GM23338 (cell line): Measurements from ENCODE around the gene TSPAN4. TPM values are rescaled to one million over a fixed set of nuclear protein-coding genes. Genes with fewer than 3 reads are reported as not detected.

ENCODE experiments used
- ATAC-seq: fragments of 200-7000 bp; cut with Tn5 transposase; 3 replicates; pipeline ENCODE4 v1.9.1; 2020
- DNase-seq: peaks from one replicate; pipeline ENCODE4 v3.0.0-alpha.2; 2015; ENCODE audit warnings: low spot score
- H2AFZ ChIP-seq: fragments of 200-600 bp; sonication (generic); 2 replicates; pipeline ENCODE4 v1.8.0; 2016; ENCODE audit warnings: antibody characterized with exemption, mild to moderate bottlenecking, moderate library complexity
- H3F3A ChIP-seq: fragments of 200-600 bp; sonication (generic); replicated peaks from 2 replicates; pipeline ENCODE4 v1.8.0; 2017; ENCODE audit warnings: antibody characterized with exemption, mixed run types, low read depth
- H3K27ac ChIP-seq: fragments of 200-600 bp; sonication (generic); 2 replicates; pipeline ENCODE4 v1.6.1; 2016; ENCODE audit warnings: low read depth
- H3K27me3 ChIP-seq: fragments of 200-600 bp; sonication (generic); 2 replicates; pipeline ENCODE4 v1.8.0; 2016; ENCODE audit warnings: mild to moderate bottlenecking, mixed run types, moderate library complexity; ENCODE audit not compliant: insufficient read depth
- H3K36me3 ChIP-seq: fragments of 200-600 bp; sonication (generic); 2 replicates; pipeline ENCODE4 v1.8.0; 2016; ENCODE audit warnings: mild to moderate bottlenecking; ENCODE audit not compliant: insufficient read depth
- H3K4me1 ChIP-seq: fragments of 200-600 bp; sonication (generic); 2 replicates; pipeline ENCODE4 v1.8.0; 2016; ENCODE audit warnings: mild to moderate bottlenecking, moderate library complexity; ENCODE audit not compliant: insufficient read depth
- H3K4me2 ChIP-seq: fragments of 200-600 bp; sonication (generic); 2 replicates; pipeline ENCODE4 v1.7.1; 2017; ENCODE audit warnings: mixed run types
- H3K4me3 ChIP-seq: fragments of 200-600 bp; sonication (generic); 2 replicates; pipeline ENCODE4 v1.6.1; 2016; ENCODE audit warnings: mixed run types
- H3K79me2 ChIP-seq: fragments of 200-600 bp; sonication (generic); replicated peaks from 2 replicates; pipeline ENCODE4 v1.8.0; 2017; ENCODE audit warnings: mild to moderate bottlenecking; ENCODE audit not compliant: insufficient read depth
- H3K9me2 ChIP-seq: fragments of 200-600 bp; sonication (generic); 2 replicates; pipeline ENCODE4 v1.8.0; 2017; ENCODE audit not compliant: insufficient read depth
- H4K20me1 ChIP-seq: fragments of 200-600 bp; sonication (generic); replicated peaks from 2 replicates; pipeline ENCODE4 v1.8.0; 2017; ENCODE audit warnings: mild to moderate bottlenecking; ENCODE audit not compliant: insufficient read depth
- H3K27ac Mint-ChIP-seq: 2 replicates; pipeline ENCODE4 v1.8.0; 2020; ENCODE audit warnings: inconsistent platforms, mild to moderate bottlenecking, moderate library complexity, mixed read lengths
- H3K27me3 Mint-ChIP-seq: 3 replicates; pipeline ENCODE4 v1.8.0; 2022; ENCODE audit warnings: low read depth, mild to moderate bottlenecking, moderate library complexity, mixed read lengths, inconsistent platforms; ENCODE audit not compliant: insufficient read depth, poor library complexity
- H3K36me3 Mint-ChIP-seq: 3 replicates; pipeline ENCODE4 v1.8.0; 2021; ENCODE audit warnings: low read depth, mild to moderate bottlenecking, inconsistent platforms, moderate library complexity, mixed read lengths
- H3K4me1 Mint-ChIP-seq: 3 replicates; pipeline ENCODE4 v1.8.0; 2020; ENCODE audit warnings: mild to moderate bottlenecking, inconsistent platforms, mixed read lengths
- H3K4me3 Mint-ChIP-seq: 3 replicates; pipeline ENCODE4 v1.8.0; 2021; ENCODE audit warnings: moderate library complexity, mild to moderate bottlenecking, inconsistent platforms, mixed read lengths
- H3K9me3 Mint-ChIP-seq: 3 replicates; pipeline ENCODE4 v1.8.0; 2020; ENCODE audit warnings: moderate library complexity, mild to moderate bottlenecking, inconsistent platforms, mixed read lengths
- CREB1 ChIP-seq: fragments of 250-450 bp; sonication (Bioruptor Pico); IDR thresholded peaks from 2 replicates; pipeline ENCODE4 v1.5.0; 2020; ENCODE audit warnings: low read depth, mild to moderate bottlenecking, moderate library complexity
- EZH2 ChIP-seq: fragments of 200-600 bp; sonication (generic); IDR thresholded peaks from one replicate; pipeline ENCODE4 v1.8.0; 2017; ENCODE audit warnings: antibody characterized with exemption, mild to moderate bottlenecking, low read depth; ENCODE audit not compliant: unreplicated experiment
- EZH2phosphoT487 ChIP-seq: fragments of 200-600 bp; sonication (generic); IDR thresholded peaks from one replicate; pipeline ENCODE4 v1.8.1; 2018; ENCODE audit warnings: antibody characterized with exemption; ENCODE audit not compliant: unreplicated experiment
- JUNB ChIP-seq: IDR thresholded peaks from one replicate; pipeline ENCODE4 v1.6.1; 2016; ENCODE audit warnings: antibody characterized with exemption; ENCODE audit not compliant: unreplicated experiment
- NANOG ChIP-seq: IDR thresholded peaks from 2 replicates; pipeline ENCODE4 v1.6.1; 2016; ENCODE audit warnings: antibody characterized with exemption, borderline replicate concordance
- STAT1 ChIP-seq: IDR thresholded peaks from one replicate; pipeline ENCODE4 v1.6.1; 2016; ENCODE audit warnings: antibody characterized with exemption; ENCODE audit not compliant: unreplicated experiment
- ZNF114 ChIP-seq: fragments of 250-450 bp; sonication (Bioruptor Pico); IDR thresholded peaks from 2 replicates; pipeline ENCODE4 v1.5.0; 2020; ENCODE audit warnings: mild to moderate bottlenecking, moderate library complexity
- ZNF331 ChIP-seq: fragments of 250-450 bp; sonication (Bioruptor Pico); IDR thresholded peaks from 2 replicates; pipeline ENCODE4 v1.5.0; 2020; ENCODE audit warnings: low read depth, mild to moderate bottlenecking, moderate library complexity
- polyA plus RNA-seq: library from polyadenylated mRNA; unstranded; fragments of >200 nt; fragmentation: Nextera tagmentation; extraction: Ambion mirVana; gene quantifications from 2 replicates; pipeline ENCODE4 v1.2.1, GENCODE V29; 2016
- total RNA-seq: library from RNA; depleted of rRNA; stranded (reverse); fragments of >200 nt; shearing (Covaris generic); gene quantifications from 2 replicates; pipeline ENCODE4 v1.2.3, GENCODE V29; 2014
- TF ChIP-seq, protein P1 (sequence below): IDR thresholded peaks from 2 replicates; pipeline ENCODE4 v1.6.1; 2016; ENCODE audit warnings: antibody characterized with exemption
- TF ChIP-seq, protein P2 (sequence below): IDR thresholded peaks from one replicate; pipeline ENCODE4 v1.6.1; 2018; ENCODE audit warnings: antibody characterized with exemption; ENCODE audit not compliant: unreplicated experiment
- TF ChIP-seq, protein P3 (sequence below): fragments of 250-450 bp; sonication (Bioruptor Pico); IDR thresholded peaks from 2 replicates; pipeline ENCODE4 v1.5.0; 2020; ENCODE audit warnings: mild to moderate bottlenecking, moderate library complexity
- TF ChIP-seq, protein P4 (sequence below), 2 experiments: fragments of 200-600 bp in 1 of 2; sonication (generic) in 1 of 2; conservative IDR thresholded peaks; 2 replicates each; pipeline versions ENCODE4 v1.5.1 to v1.6.1; 2016 to 2017; ENCODE audit warnings: antibody characterized with exemption in 2 of 2, low read depth in 2 of 2, mild to moderate bottlenecking in 2 of 2, moderate library complexity in 1 of 2

Gene TSPAN4
- total and polyA plus RNA-seq, 2 experiments from 2014 or later: 76.8 to 150 TPM

DNA sequence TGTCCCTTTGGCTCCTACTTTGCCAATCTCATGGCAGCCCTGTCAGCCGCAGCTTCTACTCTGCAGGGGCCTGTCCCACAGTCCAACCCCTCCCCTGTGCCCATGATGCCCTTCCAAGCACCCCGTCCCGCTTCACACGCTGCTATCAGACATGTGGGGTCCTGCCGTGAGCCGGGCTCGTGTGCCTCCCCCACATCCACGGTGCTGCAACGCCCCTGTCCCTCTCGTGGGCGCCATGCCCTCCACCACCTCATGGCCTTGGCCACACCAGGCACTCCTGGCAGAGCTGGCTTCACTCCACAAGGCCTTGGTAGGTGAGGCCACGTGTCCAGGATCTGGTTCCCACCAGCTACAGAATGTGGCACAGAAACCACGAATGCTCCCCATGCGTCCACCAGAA is 44.9 kb downstream of the TSPAN4 start:
- H3K4me1 Mint-ChIP-seq: peaks cover 6% of the 10 kb centered on the region
- no peak overlapping the region for H3K27ac Mint-ChIP-seq
- H3K27me3 Mint-ChIP-seq: peaks cover 19% of the 10 kb centered on the region

More for the DNA sequence above, 44.9 kb downstream of the TSPAN4 start:
- DNase-seq (no peak), ATAC-seq (no peak)
- Mint-ChIP-seq H3K36me3 (peaks cover 20% of the 10 kb centered on the region), H3K4me3 (no peak overlapping the region), H3K9me3 (peaks cover 3% of the 10 kb centered on the region; the same call in 2 of the 3 replicates)
- Histone ChIP-seq H3K4me1 (no peaks in the 10 kb centered on the region; the same call in 1 of the 2 replicates), H3K27ac (no peak overlapping the region), H2AFZ (no peak overlapping the region), H3F3A (no peaks in the 10 kb centered on the region), H3K4me2 (no peak overlapping the region), H3K79me2 (no peaks in the 10 kb centered on the region), H3K9me2 (no peaks in the 10 kb centered on the region), H4K20me1 (0 out of 2 replicates have a peak, but pooled peaks cover 3% of the 10 kb centered on the region), H3K4me3 (no peak overlapping the region), H3K27me3 (no peaks in the 10 kb centered on the region), H3K36me3 (no peaks in the 10 kb centered on the region)
- TF ChIP-seq EZH2phosphoT487 (no peak), ZNF331 (CRISPR knock-in tag) (no peak), STAT1 (no peak), EZH2 (no peak), CREB1 (CRISPR knock-in tag) (no peak), ZNF114 (CRISPR knock-in tag) (no peak), JUNB (no peak), NANOG (no peak)
- TF ChIP-seq, protein P1, sequence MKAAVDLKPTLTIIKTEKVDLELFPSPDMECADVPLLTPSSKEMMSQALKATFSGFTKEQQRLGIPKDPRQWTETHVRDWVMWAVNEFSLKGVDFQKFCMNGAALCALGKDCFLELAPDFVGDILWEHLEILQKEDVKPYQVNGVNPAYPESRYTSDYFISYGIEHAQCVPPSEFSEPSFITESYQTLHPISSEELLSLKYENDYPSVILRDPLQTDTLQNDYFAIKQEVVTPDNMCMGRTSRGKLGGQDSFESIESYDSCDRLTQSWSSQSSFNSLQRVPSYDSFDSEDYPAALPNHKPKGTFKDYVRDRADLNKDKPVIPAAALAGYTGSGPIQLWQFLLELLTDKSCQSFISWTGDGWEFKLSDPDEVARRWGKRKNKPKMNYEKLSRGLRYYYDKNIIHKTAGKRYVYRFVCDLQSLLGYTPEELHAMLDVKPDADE: no peak
- TF ChIP-seq, protein P2, sequence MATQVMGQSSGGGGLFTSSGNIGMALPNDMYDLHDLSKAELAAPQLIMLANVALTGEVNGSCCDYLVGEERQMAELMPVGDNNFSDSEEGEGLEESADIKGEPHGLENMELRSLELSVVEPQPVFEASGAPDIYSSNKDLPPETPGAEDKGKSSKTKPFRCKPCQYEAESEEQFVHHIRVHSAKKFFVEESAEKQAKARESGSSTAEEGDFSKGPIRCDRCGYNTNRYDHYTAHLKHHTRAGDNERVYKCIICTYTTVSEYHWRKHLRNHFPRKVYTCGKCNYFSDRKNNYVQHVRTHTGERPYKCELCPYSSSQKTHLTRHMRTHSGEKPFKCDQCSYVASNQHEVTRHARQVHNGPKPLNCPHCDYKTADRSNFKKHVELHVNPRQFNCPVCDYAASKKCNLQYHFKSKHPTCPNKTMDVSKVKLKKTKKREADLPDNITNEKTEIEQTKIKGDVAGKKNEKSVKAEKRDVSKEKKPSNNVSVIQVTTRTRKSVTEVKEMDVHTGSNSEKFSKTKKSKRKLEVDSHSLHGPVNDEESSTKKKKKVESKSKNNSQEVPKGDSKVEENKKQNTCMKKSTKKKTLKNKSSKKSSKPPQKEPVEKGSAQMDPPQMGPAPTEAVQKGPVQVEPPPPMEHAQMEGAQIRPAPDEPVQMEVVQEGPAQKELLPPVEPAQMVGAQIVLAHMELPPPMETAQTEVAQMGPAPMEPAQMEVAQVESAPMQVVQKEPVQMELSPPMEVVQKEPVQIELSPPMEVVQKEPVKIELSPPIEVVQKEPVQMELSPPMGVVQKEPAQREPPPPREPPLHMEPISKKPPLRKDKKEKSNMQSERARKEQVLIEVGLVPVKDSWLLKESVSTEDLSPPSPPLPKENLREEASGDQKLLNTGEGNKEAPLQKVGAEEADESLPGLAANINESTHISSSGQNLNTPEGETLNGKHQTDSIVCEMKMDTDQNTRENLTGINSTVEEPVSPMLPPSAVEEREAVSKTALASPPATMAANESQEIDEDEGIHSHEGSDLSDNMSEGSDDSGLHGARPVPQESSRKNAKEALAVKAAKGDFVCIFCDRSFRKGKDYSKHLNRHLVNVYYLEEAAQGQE: no peak
- TF ChIP-seq, protein P3, sequence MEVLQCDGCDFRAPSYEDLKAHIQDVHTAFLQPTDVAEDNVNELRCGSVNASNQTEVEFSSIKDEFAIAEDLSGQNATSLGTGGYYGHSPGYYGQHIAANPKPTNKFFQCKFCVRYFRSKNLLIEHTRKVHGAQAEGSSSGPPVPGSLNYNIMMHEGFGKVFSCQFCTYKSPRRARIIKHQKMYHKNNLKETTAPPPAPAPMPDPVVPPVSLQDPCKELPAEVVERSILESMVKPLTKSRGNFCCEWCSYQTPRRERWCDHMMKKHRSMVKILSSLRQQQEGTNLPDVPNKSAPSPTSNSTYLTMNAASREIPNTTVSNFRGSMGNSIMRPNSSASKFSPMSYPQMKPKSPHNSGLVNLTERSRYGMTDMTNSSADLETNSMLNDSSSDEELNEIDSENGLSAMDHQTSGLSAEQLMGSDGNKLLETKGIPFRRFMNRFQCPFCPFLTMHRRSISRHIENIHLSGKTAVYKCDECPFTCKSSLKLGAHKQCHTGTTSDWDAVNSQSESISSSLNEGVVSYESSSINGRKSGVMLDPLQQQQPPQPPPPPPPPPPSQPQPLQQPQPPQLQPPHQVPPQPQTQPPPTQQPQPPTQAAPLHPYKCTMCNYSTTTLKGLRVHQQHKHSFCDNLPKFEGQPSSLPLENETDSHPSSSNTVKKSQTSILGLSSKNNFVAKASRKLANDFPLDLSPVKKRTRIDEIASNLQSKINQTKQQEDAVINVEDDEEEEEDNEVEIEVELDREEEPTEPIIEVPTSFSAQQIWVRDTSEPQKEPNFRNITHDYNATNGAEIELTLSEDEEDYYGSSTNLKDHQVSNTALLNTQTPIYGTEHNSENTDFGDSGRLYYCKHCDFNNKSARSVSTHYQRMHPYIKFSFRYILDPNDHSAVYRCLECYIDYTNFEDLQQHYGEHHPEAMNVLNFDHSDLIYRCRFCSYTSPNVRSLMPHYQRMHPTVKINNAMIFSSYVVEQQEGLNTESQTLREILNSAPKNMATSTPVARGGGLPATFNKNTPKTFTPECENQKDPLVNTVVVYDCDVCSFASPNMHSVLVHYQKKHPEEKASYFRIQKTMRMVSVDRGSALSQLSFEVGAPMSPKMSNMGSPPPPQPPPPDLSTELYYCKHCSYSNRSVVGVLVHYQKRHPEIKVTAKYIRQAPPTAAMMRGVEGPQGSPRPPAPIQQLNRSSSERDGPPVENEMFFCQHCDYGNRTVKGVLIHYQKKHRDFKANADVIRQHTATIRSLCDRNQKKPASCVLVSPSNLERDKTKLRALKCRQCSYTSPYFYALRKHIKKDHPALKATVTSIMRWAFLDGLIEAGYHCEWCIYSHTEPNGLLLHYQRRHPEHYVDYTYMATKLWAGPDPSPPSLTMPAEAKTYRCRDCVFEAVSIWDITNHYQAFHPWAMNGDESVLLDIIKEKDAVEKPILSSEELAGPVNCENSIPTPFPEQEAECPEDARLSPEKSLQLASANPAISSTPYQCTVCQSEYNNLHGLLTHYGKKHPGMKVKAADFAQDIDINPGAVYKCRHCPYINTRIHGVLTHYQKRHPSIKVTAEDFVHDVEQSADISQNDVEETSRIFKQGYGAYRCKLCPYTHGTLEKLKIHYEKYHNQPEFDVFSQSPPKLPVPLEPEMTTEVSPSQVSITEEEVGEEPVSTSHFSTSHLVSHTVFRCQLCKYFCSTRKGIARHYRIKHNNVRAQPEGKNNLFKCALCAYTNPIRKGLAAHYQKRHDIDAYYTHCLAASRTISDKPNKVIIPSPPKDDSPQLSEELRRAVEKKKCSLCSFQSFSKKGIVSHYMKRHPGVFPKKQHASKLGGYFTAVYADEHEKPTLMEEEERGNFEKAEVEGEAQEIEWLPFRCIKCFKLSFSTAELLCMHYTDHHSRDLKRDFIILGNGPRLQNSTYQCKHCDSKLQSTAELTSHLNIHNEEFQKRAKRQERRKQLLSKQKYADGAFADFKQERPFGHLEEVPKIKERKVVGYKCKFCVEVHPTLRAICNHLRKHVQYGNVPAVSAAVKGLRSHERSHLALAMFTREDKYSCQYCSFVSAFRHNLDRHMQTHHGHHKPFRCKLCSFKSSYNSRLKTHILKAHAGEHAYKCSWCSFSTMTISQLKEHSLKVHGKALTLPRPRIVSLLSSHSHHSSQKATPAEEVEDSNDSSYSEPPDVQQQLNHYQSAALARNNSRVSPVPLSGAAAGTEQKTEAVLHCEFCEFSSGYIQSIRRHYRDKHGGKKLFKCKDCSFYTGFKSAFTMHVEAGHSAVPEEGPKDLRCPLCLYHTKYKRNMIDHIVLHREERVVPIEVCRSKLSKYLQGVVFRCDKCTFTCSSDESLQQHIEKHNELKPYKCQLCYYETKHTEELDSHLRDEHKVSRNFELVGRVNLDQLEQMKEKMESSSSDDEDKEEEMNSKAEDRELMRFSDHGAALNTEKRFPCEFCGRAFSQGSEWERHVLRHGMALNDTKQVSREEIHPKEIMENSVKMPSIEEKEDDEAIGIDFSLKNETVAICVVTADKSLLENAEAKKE: no peak
- TF ChIP-seq, protein P4, sequence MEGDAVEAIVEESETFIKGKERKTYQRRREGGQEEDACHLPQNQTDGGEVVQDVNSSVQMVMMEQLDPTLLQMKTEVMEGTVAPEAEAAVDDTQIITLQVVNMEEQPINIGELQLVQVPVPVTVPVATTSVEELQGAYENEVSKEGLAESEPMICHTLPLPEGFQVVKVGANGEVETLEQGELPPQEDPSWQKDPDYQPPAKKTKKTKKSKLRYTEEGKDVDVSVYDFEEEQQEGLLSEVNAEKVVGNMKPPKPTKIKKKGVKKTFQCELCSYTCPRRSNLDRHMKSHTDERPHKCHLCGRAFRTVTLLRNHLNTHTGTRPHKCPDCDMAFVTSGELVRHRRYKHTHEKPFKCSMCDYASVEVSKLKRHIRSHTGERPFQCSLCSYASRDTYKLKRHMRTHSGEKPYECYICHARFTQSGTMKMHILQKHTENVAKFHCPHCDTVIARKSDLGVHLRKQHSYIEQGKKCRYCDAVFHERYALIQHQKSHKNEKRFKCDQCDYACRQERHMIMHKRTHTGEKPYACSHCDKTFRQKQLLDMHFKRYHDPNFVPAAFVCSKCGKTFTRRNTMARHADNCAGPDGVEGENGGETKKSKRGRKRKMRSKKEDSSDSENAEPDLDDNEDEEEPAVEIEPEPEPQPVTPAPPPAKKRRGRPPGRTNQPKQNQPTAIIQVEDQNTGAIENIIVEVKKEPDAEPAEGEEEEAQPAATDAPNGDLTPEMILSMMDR (conservative IDR thresholded peaks at IDR 0.05; ENCODE audit: low read depth in 2 of 2): no peak
